ENCODE results near the gene FAM50B.

GRCh38 chr6:3856576-3856975, 7.4 kb downstream of the FAM50B start:
- TF ChIP-seq, protein P1, sequence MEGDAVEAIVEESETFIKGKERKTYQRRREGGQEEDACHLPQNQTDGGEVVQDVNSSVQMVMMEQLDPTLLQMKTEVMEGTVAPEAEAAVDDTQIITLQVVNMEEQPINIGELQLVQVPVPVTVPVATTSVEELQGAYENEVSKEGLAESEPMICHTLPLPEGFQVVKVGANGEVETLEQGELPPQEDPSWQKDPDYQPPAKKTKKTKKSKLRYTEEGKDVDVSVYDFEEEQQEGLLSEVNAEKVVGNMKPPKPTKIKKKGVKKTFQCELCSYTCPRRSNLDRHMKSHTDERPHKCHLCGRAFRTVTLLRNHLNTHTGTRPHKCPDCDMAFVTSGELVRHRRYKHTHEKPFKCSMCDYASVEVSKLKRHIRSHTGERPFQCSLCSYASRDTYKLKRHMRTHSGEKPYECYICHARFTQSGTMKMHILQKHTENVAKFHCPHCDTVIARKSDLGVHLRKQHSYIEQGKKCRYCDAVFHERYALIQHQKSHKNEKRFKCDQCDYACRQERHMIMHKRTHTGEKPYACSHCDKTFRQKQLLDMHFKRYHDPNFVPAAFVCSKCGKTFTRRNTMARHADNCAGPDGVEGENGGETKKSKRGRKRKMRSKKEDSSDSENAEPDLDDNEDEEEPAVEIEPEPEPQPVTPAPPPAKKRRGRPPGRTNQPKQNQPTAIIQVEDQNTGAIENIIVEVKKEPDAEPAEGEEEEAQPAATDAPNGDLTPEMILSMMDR (IDR thresholded peaks at IDR 0.05; ENCODE audit: poor library complexity) = no peak
- no peak for TF ChIP-seq EZH2phosphoT487 (IDR thresholded peaks at IDR 0.05; ENCODE audit: low read depth, severe bottlenecking, unreplicated experiment)
- no peak for TF ChIP-seq EZH2 (IDR thresholded peaks at IDR 0.05; ENCODE audit: borderline replicate concordance)
